SKM-1 (cell line): Measurements from ENCODE around the gene FBXW11.
A peak's percentile ranks its signal among the peaks of the same experiment; 100 is the strongest.
"Not testable (repeated sequence)": the region's sequence is repeated elsewhere in the genome, so short reads cannot be mapped to it uniquely, and the experiment has no call there.

Experiments used
- DNase-seq: peaks from one replicate; lab custom pipeline; 2025; ENCODE audit not compliant: unreplicated experiment; lab: John Stamatoyannopoulos, UW

FBXW11 gene

DNA sequence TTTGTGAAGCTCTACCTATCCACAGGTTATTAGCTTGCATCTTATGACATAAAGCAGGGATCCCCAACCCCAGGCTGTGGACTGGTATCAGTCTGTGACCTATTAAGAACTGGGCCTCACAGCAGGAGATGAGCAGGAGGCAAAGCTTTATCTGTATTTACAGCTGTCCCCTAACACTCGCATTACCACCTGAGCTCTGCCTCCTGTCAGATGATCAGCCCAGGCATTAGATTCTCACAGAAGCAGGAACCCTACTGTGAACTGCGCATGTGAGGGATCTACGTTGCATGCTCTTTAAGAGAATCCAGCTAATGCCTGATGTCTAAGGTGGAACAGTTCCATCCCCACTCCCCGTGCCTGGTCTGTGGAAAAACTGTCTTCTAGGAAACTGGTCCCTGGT is 19.7 kb downstream of the FBXW11 start:
- no peak for DNase-seq

DNA sequence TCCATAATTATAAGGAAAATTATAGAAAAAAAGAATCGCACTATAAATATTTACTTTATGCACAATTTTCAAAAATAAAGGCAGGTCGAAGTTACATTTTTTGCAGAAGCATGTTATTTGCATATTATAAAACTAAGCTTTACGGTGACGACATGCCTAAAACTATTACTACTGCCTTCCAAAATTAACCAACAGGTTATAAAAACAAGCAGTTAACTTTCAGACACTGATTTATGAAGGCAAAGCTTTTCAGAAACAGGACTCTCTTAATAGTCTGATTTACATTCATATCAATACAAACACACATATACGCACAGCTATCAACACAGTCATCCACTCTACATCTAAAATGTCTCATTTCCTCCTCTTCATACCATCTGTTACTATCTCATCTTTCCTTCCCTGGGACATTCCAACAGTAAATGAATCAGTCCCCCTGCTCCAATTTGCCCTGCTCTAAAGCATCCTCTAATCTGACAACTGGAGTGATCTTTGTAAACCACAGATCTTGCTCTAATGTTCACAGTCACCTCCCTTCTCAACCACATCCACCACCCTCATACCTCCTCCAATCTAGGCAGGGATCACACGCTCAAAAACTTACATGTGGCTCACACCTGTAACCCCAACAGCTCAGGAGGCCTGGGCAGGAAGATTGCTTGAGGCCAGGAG is 21.6 kb downstream of the FBXW11 start:
- DNase-seq = no peak

DNA sequence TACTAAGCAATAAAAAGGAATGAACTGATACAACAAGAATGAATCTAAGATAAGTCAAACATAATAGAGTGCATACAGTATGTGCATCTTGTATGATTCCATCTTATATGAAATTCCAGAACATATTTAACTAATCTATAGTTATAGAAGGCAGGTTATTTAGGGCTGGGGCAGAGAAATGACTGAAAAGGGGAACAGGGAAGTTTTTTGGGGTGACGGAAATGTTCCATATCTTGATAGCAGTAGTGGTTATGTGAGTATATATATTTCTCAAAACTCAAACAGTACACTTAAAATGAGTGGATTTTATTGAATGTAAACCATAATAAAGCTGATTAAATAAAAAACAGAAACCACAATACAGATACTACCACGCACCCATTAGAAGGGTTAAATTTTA is 24.6 kb downstream of the FBXW11 start:
- no peak for DNase-seq

DNA sequence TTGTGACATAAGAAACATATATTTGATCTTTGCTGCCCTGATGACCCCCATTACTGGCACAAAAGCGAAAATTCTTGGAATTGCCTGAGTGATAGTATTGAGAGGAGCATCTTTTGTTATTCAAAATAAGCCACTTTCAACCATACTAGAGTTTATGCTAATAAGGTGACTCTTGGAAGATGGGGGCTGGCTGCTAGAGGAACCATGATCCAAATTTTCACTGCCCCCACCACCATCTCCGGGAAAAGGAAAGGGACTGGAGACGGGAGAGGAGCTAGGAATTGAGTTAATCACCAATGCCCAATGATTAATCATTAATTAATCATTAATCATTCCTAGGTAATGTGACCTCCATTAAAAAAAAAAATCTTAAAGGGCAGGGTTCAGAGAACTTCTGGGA is 25.6 kb downstream of the FBXW11 start:
- DNase-seq = no peak

DNA sequence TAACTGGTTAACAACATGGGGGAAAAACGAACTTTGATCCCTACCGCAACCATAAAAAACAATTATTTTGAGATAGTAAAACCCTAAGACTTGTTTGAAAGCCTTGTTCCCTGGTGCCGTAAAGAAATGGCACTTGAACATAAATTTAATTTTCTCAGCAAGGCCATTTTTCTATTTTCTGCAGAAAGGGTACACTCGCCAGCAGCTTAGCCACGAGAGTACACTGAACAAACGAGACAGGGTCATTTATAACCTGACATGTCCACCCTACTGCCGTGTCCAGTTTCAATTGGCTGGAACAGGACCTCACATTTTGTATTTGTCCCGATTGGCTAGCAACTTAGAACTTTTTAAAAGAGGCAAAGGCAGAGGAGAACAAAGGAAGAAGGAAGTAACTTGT is 26.8 kb downstream of the FBXW11 start:
- no peak for DNase-seq

DNA sequence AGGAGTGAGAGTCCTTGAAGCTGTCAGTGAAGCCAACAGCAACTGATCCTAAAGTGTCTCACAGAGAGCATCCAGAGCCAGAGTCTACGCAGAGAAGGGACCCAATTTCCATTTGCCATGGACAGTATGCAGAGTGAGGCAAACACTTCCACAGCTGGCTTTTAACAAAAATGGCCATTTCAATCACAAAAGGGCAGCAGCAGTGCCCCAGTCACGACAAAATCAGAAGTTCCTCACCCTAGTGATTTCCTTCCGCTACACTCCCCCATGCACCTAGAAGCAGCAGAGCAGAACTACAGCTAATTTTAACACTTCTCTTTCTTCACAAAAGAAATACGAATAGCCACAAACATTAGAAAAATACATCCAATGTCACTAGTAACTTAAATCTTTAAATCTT is 27.9 kb downstream of the FBXW11 start:
- peak; percentile 34 for DNase-seq

DNA sequence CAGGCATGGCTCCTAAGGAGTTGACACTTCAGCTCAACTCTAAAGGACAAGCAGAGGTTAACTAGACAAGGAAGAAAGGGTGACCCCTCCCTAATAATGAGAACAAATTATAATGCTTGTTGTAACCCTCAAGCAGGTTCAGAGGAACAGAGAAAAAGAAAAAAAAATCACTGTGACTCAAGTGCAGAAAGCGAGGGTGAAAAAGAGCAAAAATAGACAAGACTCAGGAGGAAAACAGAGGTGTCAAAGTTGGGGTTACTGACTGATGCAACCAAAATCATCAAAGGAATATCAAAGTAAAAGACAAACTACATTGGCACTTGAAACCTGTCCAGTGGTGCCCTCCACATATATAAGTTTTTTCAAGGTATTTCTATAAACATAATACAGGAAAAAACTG is 28.4 kb downstream of the FBXW11 start:
- DNase-seq = no peak

DNA sequence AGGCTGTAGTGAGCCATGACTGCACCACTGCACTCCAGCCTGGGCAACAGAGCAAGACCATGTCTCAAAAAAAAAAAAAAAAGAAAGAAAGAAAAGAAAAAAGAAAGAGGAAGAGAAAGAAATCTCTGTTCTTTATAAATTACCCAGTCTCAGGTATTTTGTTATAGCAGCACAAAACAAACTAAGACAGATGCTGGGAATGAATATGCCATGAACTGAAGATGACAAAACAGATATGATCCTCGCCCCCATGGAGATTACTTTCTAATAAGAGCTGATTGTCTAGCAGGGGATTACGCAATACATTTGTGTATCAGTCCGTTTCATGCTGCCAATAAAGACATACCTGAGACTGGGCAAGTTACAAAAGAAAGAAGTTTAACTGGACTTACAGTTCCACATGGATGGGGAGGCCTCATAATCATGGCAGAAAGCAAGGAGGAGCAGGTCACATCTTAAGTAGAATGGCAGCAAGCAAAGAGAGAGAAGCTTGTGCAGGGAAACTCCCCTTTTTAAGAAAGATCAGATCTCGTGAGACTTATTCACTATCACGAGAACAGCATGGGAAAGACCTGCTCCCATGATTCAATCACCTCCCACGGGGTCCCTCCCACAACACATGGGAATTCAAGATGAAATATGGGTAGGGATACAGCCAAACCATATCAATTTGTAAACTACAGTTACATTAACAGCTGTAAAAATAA is 29.0 kb downstream of the FBXW11 start:
- not testable (repeated sequence) for DNase-seq

DNA sequence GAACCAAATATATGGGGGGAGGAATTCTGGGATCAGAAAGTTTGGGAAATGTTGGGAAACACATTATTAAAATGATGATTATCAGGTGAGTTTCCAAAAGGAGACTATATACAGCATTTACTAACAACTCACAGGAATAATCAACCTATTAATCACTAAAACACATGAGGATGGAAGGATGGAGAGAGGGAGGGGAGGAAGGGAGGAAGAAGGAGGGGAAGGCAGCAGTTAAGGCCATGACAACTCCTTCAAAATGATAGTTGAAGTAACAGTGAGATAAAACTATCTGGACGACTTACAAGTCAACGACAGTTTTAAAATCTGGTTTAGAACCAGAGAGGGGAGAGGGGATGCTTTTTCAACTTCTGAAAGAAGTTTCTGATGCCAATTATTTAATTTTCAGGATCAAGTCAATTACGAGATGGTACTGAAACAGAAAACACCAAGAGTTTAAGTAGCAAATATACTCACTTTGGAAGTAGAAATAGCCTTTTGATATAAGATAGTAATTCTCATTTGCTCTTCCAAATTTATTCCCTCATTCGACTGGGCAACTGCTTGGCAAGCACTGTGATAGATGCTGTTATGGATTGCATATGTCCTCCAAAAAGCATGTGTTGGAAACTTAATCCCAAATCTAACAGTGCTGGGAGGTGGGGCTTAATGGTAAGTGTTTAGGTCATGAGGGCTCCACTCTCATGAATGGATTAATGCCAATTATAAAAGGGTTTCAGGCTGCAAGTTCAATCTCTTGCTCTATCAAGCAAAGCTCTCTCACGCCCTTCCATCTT is 30.4 kb downstream of the FBXW11 start:
- no peak for DNase-seq

DNA sequence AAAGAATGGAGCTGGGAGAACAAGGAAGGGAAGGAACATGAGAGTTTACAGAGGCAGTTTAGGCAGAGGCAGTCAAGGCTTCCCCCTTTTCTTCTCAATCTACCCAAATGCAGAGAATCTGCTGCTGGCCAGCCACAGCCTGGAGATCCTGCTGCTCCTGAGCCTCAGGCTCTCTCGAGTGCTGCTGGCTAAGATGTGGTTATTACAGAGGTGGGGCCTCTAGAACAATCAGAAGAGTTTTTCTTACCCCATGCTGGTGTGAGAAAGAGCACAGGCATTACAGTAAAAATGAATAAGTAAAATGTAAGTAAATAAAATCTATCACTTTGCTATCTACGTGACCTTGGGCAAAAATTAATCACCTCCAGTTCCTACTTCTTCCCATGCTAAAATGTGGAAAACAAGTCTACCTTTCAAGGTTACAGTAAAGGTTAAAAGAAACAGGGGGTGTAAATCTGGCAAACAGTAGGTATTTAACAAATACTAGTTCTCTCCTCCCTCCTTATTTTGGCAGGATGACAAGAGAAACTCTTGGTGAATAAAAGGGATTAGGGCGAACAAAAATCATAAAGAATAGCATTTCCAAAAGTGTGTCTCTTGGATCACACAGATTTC is 31.1 kb downstream of the FBXW11 start:
- DNase-seq = no peak

DNA sequence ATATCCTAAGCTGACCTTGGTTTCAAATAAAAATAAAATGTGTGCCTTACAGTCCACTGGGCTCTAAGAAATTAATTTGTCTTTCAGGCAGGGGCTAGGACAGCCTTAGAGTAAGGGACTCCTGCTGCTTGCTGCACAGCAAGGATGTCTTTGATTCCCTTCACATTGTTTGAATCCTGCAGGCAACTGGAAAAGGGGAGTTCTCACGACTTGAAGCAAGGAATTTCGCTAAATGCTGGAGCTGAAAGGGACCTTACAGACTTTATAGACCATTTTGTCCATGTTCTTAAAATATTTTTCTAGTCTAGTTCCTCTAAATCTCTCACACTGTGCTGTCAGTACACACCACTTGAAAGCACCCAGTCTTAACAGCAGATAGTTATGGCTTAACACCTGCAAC is 35.6 kb downstream of the FBXW11 start:
- DNase-seq = no peak

DNA sequence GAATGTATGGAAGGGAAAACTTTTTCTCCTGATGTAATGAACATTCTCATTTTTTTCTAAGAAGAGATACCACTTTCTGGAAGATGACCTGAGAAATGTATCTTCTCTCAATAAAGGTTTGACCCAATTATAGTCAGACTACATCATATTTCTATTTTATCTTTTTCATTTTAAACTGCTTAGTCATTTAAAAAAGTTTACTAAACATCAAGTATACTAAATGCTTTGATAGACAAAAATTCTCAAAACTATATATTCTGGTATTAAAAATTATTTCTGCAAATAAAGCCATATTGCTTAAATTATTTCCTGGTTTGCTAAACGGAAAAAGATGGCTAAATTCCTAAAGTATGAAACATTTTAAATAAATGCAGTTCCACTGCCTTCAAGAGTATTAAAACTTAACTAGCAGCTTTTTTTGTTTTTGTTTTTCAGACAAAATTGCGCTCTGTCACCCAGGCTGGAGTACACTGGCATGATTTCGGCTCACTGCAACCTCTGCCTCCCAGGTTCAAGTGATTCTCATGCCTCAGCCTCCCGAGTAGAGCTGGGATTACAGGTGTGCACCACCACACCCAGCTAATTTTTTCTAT is 37.1 kb downstream of the FBXW11 start:
- no peak for DNase-seq

DNA sequence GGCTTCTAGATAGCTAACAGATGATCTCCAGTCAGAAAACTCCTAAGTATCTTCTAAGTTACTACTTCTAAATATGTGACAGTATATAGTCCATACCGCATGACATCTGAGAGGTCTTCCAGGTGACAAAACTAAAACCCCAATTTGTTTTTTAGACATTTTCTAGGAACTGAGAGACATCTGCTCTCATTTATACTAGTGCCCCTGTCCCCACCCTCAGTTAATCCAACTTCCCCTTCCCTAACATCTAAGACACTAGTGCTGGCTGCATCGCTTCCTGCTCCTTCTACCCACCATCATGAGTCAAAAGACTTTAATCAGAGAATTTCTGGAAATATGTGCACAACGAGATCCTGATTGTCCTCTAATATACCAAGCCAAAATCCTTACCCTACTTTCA is 37.9 kb downstream of the FBXW11 start:
- no peak for DNase-seq

DNA sequence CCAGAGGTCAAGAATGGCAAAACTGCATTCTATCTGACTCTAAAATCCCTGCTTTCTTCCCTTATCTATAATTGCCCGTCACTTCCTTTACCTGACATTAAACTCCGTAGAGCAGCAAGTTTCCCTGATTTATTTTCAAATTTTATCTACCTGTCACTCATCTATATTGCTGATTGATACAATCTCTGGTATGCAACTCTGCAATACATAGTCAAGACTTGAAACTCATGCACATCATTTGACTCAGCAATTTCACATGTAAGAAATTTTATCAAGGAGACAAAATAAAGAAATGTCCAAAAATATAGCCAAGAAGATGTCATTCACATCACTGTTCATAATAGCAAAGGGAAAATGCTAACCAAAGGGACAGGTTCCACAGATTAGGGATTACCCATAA is 39.5 kb downstream of the FBXW11 start:
- no peak for DNase-seq

DNA sequence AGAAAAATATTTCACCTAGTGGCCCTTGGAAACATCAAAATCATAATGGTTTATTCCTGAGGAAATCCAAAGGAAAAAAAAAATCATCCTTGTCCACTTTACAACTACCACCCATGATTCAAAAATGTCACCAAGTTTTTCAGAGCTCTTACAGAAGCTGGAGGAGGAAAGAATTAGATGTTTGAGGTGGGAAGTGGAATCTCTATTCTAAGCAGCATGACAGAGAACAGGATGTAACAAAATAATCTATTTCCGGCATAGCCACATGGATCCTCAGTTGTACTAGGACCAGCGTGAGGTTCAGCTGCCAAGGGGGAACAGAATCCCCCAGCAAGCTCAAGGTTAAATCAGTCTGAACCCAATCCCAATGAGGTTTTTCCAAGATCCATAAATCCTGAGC is 40.2 kb downstream of the FBXW11 start:
- no peak for DNase-seq

DNA sequence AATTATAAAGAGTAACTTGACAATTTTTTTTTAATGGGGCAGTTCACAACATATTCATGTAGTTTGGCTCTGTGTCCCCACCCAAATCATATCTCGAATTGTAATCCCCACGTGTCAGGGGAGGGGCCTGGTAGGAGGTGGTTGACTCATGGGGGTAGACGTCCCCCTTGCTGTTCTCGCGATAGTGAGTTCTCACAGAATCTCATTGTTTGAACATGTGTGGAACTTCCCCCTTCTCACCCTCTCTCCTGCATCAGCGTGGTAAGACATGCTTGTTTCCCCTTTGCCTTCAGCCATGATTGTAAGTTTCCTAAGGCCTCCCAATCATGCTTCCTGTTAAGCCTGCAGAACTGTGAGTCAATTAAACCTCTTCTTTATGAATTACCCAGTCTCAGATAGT is 40.7 kb downstream of the FBXW11 start:
- peak; percentile 64 for DNase-seq

DNA sequence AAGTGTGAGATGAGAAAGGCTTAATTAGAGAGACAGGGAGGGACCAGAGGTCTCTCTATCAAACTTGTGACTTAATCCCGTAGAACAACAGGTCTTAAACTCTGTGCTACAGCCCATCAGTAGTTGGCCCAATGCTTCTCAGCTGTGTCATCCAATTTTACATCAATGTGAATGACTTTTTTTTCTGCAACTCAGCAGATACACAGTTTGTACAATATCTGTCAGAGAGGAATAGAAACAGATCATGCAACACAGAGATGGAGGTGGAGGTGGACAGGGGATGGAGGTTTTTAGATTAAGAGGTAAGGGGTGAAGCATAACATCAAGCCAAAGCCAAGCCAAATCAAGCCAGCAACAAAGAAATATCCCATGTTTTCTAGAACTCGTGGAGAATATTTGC is 43.0 kb downstream of the FBXW11 start:
- DNase-seq = no peak

DNA sequence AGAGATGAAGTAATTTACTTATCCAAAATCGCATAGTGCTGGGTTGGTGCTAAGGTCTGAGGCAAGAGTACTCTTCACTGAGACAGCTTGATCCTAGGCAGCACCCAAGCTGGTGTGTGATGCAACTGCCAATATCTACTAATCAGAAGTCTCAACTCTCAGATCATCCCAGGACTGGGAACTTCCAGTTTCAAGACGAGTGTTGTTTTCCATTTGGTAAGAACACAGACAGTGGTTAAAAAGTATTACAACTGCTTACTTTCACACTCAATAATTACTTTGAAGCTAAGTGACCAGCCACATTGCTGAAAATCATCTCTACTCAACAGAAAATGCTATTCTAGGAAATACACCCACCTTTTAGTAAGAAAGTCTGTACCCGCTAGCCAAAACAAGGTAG is 45.3 kb downstream of the FBXW11 start:
- peak; percentile 64 for DNase-seq

DNA sequence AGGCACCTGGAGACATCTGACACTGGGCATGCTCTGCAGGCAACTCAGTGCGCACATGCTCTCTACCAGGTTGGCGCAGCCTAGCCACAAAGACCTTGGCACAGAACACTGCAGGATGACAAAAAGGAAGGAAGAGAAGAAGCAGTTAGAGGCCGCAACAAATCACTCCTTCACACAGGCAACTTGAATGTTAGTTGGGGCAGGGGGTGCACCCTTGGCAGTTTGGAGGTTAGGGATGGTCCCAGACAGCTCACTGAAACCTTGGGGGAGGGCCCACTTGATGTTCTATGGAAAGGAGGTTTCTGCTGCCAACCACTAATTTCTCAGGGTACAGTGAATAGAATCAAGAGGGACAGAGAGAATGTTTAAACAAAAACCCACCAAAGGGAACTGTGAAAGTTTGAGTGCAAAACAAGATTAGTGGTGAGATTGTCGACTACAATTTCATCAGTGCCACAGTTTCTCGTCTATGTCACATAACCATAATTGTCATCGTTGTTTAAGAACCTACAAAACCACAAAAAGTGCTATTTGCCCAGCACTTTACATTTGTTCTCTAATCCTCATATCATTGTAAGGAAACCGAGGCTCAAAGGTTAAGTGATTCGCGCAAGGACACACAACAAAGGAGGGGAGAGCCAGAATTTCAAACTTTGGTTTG is 48.7 kb downstream of the FBXW11 start:
- no peak for DNase-seq

DNA sequence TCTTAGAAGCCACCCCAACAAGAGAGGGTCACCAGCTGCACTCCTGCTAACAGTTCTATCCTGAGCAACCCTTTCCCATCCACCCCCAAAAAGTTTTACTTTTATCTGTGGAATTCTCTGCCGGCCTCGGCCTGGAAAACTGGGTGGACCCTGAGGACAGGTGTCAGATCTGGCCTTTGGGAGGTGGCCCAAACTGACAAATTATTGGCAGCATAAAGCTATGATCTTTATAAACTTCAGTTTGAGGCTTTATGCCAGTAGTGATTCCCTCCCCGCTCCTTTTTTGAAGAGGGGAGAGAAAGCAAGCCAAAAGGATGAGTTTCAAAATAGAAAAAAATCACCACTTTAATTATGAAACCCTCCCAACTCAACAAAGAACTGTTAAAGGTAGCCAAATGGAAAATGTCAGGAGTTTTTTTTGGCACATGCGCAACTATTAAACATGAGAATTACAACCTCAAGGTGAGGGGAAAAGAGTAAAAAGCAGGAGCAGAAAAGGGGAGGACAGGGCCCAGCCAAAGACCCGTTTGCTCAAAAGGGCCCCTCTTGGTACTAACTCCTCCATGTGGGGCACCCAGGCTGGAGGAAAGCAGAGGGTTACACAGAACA is 49.4 kb downstream of the FBXW11 start:
- no peak for DNase-seq
